Measurements from ENCODE around the gene MT1E.
"Not testable (repeated sequence)": the region's sequence is repeated elsewhere in the genome, so short reads cannot be mapped to it uniquely, and the experiment has no call there.

MT1E gene

DNA sequence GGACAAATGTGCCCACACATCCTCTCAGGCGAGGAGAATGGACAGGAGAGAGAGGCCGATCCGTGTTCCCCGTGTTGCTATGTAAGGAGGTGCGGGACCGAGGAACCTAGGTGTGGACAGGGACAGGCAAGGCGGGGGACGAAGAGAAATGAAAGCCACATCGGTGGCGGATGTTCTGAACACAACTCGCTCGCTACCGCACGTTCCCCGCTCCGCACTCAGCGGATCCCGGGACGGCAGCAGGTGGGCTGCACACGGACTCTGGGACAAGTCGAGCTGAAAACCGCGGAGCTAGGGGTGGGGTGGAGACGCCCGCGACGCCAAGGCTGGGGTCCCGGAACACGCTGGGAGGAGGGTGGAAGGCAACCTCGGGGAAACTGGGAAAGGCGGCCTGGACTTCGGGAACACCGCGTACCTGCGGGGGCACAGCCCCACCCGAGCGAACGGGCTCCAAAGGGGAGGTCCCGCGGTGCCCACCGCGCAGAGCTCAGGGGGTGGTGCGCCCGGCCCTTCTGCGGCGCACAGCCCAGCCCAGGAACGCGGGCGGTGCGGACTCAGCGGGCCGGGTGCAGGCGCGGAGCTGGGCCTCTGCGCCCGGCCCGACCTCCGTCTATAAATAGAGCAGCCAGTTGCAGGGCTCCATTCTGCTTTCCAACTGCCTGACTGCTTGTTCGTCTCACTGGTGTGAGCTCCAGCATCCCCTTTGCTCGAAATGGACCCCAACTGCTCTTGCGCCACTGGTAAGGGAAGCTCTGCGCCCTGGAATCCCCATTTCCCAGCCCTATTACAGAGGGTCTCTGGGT lies at the start of gene MT1E:
TSS of gene MT1E (plus strand) at position 642 of the 803 bp plus-strand sequence. CDS start at position 713, 71 bp downstream.
- DNase-seq, result peak; percentile 76

DNA sequence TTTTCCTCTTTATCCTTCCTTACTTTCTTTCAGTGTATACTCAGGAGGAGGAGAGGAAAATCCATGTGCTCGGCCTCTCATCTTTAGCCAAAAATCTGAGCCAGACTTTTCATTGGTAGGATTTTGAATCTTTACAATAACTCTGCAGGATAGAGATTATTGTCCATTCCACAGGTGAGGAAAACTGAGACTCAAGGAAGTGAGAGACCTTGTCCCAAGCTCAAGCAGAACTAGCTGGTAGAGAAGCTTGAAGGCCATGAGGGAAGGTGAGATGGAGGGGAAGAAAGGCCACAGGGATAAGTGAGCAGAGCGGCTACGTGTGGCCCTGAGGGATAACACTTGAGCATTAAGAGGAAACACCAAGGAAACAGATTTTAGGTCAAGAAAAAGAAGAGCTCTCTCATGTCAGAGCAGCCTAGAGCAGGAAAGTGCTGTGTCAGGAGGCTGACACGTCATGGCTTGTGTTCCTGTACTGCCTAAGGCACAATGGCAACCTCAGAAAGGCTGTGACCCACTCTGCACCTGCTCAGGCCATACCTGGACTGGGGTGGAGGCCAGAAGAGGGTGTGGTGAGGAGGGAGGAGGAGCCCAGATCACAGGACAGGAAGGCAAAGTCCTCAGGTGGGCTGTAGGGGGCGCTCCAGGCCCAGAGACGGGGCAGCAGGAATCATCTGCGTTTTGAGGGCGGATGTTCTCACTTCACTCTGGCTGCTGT lies 48.8 kb upstream of the MT1E start:
- peak; percentile 89 for DNase-seq

DNA sequence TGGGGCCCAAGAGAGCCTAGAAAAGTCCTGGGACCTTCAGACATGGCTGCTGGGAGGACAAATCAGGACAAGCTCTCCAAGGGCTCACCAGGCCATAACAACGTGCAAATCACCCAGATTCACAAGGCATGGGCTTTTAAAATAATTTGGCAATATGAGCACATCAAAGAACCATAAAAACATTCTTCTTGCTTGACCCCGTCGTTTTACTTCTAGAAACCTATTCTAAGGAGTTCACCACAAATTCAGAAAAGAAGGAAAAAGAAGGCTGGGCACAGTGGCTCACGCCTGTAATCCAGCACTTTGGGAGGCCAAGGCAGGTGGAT lies 48.3 kb upstream of the MT1E start:
- no peak for DNase-seq

DNA sequence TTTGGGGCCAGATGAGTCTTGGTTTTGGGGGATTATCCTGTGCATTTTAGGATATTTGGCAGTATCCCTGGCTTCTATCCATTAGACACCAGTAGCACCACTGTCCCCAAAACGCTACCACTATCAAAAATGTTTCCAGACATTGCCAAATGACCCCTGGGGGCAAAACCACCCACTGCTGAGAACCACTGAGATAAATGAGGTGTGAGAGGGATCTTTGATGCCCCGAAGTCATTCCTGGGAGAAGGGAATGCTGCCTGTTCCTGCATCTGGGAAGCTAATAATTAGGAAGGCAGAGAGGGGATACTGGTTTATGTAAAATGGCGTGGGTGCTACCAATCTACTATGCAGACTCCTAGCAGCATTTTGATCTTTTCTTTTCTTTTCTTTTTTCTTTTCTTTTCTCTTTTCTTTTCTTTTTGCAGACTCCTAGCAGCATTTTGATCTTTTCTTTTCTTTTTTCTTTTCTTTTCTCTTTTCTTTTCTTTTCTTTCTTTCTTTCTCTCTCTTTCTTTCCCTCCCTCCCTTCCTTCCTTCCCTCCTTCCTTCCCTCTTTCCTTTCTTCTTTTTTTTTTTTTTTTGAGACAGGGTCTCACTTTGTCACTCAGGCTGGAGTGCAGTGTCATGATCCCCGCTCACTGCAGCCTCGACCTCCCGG lies 45.1 kb upstream of the MT1E start:
- no peak for DNase-seq

GRCh38 chr16:56582911-56583310 lies 42.7 kb upstream of the MT1E start:
- DNase-seq, result not testable (repeated sequence)

DNA sequence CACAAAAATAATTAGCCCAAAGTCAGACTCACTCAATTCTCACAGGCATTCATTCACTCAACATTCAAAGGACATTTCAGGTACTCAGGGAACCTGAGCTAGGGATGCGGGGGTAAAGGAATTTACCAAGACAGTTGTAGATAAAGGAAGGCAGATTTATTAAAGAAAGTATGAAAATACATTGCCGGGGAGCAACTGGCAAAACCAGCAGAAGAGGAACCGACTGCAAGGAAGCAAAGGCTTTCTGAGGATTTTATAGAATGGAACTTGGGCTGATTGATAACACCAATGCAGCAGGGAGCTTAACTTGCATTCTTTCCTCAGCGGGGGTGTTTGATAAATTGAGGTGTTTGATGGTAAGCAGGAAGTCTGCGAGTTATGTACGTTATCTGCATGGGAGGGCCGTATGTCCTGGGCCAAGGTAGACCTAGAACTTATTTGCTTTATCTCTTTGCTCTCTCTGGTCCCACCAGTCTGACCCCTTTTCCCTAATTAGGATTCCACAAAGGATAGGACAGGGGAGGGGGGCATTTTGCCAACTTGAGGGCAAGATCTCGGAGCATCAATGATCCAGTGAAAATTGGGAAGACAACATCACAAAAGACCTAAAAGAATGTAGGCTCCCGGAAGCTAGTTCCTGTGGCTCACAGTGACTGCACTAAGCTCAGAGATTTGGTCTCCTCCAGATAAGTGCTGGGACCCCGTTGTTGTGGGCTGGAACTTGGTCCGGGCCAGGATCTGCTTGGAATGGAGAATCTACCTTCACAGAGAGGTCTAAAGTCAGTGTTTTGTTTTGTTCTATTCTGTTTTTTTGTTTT lies 42.0 kb upstream of the MT1E start:
- DNase-seq, result no peak

DNA sequence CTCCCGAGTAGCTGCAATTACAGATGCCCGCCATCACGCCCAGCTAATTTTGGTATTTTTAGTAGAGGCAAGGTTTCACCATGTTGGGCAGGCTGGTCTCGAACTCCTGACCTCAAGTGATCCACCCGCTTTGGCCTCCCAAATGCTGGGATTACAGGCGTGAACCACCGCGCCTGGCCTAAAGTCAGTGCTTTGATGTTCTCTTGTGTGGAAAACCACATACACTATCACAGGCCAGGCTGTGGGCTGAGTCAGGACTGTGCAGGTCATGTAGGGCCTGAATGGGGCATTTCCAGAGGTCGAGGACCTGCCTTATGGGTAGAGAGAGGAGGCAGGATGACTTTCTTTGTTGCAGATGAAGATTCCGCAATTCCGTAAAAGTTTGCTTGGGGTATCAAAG lies 41.3 kb upstream of the MT1E start:
- no peak for DNase-seq

DNA sequence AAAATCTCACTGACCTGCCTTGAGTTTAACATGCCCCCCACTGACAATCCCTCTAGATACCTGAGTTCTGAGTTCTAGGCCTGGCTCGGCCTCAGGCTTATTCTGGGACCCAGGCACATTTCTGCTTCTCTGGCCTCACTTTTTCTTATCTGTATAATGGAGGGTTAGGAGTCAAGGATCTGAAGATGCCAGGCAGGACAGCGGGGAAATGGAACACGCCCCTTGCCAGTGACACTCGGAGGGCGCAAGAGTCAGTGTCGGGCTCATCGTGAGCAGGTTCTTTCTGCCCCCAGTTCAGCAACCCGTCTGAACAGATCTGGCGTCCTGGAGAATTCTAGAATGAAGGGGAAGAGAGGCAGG lies 36.8 kb upstream of the MT1E start:
- DNase-seq, result no peak

GRCh38 chr16:56589141-56590039 lies 36.2 kb upstream of the MT1E start, which contains the start of gene MT3:
TSS of gene MT3 (plus strand) at chr16:56589528. CDS start at chr16:56589591, 63 bp downstream.
- DNase-seq, result no peak

DNA sequence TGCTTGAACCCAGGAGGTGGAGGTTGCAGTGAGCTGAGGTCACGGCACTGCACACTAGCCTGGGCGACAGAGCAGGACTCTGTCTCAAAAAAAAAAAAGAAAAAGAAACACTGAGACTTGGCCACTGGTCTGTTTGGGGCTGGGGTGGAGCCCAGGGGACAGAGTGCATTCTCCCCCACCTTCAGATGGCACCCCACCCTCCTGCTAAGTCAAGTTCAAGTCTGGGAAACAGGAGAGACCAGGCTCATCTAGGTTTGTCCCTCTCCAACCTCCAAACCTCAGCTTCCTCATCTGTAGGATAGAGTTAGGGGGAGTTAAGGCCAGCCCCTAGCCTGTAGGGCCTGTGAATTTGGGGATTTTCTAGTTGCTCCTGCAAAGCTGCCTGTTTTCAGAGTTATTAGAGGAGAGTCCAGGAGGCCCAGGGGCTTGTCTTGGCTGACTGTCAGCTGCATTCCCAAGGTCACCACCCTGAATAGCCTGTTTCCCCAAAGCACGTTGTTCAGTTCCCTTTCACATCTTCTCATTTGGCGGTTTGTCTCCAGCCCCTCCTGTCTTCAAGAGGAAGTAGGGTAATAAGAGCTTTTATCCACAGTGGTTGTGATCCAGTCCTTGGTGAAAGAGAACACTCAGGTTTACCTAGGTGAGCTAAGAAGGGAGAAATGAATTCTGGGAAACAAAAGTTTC lies 34.1 kb upstream of the MT1E start:
- DNase-seq, result no peak

- DNase-seq, result no peak
These were observed 31.8 kb upstream of the MT1E start for GRCh38 chr16:56593573-56594291.

GRCh38 chr16:56594292-56594619 lies 31.3 kb upstream of the MT1E start:
- no peak for DNase-seq

DNA sequence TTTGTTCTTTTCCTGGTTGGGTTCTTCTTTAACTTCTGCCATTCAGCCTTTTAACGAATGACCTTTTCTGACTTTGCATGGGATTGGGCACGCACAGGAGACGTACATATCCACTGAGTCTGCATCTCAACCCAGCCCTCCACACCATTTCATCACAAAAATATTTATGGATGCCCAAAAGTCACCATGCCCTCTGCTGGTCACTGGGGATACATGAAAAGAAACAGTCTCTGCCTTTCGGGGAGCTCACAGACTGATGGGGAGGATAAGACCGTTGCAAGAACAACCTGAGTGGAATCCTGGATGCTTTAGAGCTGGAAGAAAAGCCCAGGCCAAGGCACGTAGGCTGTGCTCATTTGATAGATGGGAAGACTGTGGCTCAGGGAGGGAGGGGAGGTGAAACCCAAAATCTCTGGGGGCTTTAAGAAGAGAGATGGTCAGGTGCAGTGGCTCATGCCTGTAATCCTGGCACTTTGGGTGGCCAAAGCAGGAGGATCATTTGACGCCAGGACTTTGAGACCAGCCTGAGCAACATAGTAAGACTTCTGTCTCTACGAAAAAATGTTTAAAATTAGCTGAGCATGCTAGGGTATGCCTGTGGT lies 25.1 kb upstream of the MT1E start:
- peak; percentile 48 for DNase-seq

DNA sequence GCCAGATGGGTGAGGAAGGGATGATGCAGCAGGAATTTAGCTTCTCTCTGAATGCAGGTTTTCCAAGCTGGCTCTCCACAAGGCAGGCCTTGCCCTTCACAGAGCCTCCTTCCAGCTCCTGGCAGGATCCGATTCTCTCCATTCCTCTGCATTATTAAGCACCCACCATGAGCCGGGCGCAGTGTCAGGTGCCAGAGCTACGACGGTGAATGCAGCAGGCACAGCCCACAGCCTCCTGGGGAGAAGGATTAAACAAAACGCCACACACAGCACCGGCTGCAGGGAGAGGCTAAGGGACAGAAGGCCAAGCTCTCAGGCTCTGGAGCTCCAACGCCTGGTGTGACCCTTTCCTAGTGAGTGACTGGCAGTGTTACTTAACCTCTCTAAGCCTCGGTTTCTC lies 24.3 kb upstream of the MT1E start:
- no peak for DNase-seq

- no peak for DNase-seq
These were observed 22.0 kb upstream of the MT1E start for GRCh38 chr16:56603589-56603988.

GRCh38 chr16:56604966-56605365 lies 20.6 kb upstream of the MT1E start:
- DNase-seq, result no peak

GRCh38 chr16:56605475-56605874 lies 20.1 kb upstream of the MT1E start:
- no peak for DNase-seq

DNA sequence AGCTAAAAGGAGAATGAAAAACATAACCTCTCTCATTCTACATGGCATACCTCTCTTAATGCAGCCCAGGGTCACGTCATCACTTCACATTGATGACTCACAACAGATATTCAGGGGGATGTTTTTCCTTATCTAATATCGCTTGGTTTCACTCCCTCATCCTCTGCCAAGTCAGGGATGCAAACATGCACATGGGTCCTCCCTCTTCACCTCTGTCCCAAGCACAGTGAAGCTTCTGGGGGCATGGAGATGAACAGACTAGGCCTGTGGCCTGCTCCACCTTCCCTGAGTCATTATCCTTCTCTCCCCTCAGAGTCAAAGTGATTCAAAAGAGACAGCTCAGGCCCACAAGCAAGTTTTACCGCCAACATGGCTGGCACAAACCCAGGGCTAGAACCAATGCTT lies 19.5 kb upstream of the MT1E start:
- DNase-seq, result no peak

DNA sequence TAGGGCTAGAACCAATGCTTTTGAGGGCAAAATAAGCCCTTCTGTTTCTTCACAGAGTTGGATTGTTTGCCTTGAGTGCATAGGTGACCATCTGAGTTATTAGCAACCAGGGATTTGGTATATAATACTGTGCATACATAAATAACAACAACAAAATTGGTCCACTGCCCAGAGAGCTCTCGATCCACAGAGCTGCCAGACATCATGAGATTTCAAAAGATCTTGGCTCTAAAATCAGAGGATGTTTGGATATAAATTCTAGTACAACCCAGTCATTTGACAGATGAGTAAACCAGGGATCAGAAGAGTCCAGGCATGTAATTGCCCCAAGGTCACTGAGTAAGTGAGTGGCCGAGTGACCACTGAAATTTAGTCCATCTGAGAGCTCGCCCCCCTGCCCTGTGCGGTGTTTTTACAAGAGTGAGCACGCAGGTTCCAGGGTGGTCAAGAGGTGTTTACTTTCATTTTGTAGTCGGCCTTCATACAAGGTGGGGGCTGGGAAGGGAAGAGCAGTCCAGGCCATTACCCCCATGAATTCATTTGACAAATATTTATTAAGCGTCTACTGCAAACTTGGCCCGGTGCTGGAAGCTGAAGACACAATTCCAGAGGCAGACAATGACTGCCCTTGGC lies 19.0 kb upstream of the MT1E start:
- DNase-seq, result no peak

DNA sequence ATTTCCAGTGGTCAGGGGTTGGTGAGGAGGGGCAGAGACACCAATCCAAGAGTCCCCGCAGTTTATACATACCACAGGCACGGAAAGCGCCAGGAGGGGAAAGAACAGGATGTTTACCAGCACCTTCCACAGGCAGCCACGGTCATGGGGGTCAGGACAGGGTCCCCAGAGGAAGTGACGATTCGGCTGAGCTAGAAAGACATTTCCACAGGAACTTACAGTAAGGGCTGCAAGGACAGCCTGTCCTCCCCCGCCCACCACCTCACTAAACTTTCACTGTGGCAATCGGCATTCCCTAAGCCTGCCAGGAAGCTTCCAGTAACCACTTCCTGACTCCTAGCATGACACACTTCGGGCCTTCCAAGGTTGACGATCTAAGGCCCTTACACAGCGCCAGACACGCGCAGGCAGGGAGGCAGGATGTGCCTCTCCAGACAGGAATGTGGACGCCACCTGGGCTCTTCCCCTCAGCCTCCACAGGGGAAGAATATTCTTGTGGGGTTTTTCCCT lies 18.4 kb upstream of the MT1E start:
- no peak for DNase-seq

Measured in activated CD4-positive, alpha-beta T cell treated with anti-CD3 and anti-CD28 coated beads, Interleukin-2, amount 50 U/mL, for 16 hours (primary cell).